ENCODE measurements around the gene ELP4.

DNA sequence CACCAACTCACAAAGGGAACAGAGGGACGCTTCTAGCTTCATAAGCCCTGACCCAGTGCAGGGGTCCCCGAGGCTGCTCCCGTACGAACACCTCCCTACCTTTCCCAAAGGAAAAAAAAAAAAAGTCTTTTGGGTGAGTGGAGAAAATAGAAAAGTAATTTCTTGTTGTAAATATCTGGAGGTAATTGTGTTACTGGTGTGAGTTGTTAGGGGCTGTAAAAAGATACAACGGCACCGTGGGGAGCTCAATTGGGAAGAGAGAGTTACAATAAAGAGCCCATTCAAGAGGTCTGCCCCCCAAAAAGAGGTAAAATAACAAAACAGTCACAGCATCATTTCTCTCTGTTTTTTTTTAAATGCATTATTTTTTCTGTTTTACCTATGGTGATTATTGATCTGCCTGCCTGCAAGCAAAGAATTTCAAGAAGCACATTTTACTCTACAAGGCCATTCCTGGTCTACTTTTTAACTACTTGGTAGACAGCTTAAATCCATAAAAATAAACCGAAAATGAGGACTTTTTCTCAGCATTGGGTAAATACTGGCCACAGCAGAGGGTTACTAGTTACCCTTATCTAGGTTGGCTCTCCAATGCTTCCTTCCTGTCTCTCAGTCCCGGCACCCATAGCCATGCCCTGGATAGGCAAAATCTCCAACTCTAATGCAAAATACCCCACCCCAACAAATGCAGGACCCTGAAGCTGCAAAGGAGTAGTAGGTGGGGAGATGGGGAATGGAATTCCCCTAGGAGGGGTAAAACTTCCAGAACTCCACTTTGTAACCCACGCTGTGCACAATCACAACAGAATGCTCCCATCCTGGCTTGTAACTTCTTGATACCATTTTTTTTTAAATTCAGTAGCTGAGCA is 298.5 kb downstream of the ELP4 start:
- TF ChIP-seq POLR2A (IDR thresholded peaks at IDR 0.05; ENCODE audit: borderline replicate concordance, extremely low read depth, insufficient read depth, insufficient read length) (no peak), EZH2 (IDR thresholded peaks at IDR 0.05) (no peak), SIN3A (IDR thresholded peaks at IDR 0.05; ENCODE audit: low read depth) (no peak), CEBPB (IDR thresholded peaks at IDR 0.05; ENCODE audit: low read depth) (no peak), POLR2AphosphoS5 (IDR thresholded peaks at IDR 0.05; ENCODE audit: low read depth, low read length) (no peak), EZH2phosphoT487 (IDR thresholded peaks at IDR 0.05; ENCODE audit: borderline replicate concordance) (no peak), RAD21 (IDR thresholded peaks at IDR 0.05; ENCODE audit: low read depth) (no peak)
- TF ChIP-seq, protein P1, sequence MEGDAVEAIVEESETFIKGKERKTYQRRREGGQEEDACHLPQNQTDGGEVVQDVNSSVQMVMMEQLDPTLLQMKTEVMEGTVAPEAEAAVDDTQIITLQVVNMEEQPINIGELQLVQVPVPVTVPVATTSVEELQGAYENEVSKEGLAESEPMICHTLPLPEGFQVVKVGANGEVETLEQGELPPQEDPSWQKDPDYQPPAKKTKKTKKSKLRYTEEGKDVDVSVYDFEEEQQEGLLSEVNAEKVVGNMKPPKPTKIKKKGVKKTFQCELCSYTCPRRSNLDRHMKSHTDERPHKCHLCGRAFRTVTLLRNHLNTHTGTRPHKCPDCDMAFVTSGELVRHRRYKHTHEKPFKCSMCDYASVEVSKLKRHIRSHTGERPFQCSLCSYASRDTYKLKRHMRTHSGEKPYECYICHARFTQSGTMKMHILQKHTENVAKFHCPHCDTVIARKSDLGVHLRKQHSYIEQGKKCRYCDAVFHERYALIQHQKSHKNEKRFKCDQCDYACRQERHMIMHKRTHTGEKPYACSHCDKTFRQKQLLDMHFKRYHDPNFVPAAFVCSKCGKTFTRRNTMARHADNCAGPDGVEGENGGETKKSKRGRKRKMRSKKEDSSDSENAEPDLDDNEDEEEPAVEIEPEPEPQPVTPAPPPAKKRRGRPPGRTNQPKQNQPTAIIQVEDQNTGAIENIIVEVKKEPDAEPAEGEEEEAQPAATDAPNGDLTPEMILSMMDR (IDR thresholded peaks at IDR 0.05 in 2 of 3, conservative IDR thresholded peaks at IDR 0.05 in 1 of 3; ENCODE audit: borderline replicate concordance in 1 of 3, insufficient read depth in 1 of 3, low read depth in 2 of 3, low read length in 2 of 3): no peak
- TF ChIP-seq, protein P2, sequence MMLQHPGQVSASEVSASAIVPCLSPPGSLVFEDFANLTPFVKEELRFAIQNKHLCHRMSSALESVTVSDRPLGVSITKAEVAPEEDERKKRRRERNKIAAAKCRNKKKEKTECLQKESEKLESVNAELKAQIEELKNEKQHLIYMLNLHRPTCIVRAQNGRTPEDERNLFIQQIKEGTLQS (IDR thresholded peaks at IDR 0.05): no peak

Data from HCT116 (cell line).